OCI-LY7 (cell line): Measurements from ENCODE around the gene NXN.

ENCODE experiments used
- CTCF ChIP-seq: fragments of 200-600 bp; sonication (generic); conservative IDR thresholded peaks from 2 replicates; pipeline ENCODE4 v1.5.1; 2014; ENCODE audit warnings: mild to moderate bottlenecking, antibody characterized with exemption, low read length, moderate library complexity, mixed read lengths
- EZH2phosphoT487 ChIP-seq: fragments of 200-600 bp; sonication (generic); IDR thresholded peaks from 2 replicates; pipeline ENCODE4 v1.6.1; 2018; ENCODE audit warnings: low read depth, borderline replicate concordance, mild to moderate bottlenecking, mixed run types, antibody characterized with exemption, low read length, moderate library complexity, mixed read lengths

DNA sequence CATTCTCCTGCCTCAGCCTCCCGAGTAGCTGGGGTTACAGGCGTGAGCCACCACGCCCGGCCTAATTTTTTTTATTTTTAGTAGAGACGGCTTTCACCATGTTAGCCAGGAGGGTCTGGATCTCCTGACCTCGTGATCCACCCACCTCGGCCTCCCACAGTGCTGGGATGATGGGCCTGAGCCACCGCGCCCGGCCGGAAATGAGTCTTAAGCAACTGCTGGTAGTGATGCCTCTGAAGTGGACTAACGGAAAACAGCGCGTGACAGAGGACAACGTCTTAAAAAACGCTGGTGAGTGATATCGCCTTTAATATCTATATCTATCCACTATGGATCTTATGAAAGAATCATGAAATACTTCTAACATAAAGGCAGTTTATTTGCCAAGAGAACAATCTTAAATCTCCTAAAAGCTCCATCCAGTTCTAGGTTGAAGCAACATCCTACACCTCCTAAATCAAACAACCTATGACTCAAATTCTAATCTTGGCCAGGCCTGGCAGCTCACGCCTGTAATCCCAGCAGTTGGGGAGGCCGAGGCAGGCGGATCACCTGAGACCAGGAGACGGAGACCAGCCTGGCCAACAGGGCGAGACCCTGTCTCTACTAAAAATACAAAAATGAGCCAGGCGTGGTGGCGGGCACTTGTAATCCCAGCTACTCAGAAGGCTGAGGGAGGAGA lies 69.8 kb downstream of the NXN start:
- TF ChIP-seq CTCF (no peak), EZH2phosphoT487 (no peak)
